T follicular helper cell (primary cell): ENCODE data around the gene ADCY4.

Source experiments
- DNase-seq: peaks from one replicate; pipeline ENCODE4 v3.0.0-alpha.2; 2020; ENCODE audit warnings: low read depth

ADCY4 gene

DNA sequence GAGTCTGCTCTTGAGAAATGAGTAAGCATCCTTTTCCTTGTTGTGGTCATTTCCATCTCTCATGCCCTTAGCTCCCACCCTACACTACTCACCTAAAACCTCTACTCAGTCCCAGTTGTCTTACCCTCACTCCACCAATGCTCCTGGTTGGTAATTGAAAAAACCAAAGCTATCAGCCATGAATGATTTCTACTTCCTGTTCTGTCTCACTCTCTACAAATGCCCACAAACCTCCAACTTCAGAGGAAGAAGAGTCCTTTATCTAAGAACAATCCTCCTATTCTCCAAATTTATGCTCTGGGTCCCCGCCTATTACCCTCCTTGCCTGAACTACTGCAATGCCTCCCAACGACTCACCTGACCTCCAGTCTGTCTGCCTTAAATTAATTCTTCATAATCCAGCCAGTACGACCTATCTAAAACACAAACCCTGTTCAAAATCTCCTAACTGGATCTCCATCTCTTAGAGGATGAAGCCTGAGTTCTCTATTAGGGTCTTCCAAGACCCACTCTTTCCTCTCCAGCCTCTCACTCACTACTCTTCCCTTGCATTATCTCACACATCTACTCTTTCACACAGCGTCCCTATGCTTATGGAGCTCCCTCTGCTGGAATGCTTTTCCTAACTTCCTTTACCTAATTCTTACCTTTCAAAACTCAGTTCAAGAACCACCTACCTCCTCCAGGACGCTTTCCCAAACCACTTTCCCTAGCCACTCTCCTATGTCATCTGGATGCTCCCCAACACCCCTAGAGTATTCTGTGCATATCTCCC is 37.5 kb downstream of the ADCY4 start:
- DNase-seq: no peak

GRCh38 chr14:24296341-24297157 is 38.3 kb downstream of the ADCY4 start:
- DNase-seq: peak; percentile 65

DNA sequence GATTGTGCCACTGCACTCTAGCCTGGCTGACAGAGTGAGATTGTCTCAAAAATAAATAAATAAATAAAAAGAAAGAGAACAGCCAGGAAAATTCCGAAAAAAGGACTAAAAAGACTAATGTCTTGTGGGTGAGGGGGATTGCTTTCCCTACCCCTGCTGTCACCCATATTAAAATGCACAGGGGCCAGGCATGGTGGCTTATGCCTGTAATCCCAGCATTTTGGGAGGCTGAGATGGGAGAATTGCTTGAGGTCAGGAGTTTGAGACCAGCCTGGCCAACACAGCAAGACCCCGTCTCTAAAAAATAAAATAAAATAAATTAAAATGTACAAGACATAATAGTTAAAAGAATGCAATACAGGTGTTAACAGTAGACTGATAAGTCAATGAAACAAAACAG is 41.3 kb downstream of the ADCY4 start:
- no peak for DNase-seq

DNA sequence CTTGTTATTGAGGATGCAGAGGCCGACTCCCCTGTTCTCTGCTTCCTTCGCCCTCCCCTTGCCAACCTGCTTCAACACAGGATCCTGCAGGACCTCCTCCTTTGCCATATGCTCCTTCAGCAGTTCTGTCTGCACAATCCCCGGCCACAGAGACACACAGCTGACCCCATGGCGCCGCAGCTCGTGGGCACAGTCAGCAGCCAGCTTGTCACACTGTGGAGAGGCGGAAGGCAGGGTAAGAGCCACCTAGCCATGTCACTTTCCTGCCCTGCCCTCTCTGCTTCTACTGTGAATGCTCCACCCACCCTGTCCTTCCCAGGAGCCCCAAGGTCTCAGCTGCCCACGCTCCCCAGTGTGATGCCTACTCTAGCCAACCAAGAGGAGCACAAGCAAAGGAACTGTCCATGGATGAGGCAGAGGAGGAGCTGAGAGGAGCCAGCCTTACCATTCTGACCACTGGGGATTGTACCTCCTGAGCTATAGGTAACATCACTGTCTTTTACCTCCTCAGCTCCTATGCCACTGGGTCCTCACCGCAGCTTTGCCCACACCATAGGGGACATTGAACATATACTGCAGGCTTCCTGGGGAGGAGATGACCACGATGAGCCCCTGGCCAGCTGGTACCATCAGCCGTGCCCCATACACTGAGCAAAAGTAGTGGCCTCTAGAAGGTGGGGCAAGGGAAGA is 42.6 kb downstream of the ADCY4 start:
- DNase-seq: no peak

DNA sequence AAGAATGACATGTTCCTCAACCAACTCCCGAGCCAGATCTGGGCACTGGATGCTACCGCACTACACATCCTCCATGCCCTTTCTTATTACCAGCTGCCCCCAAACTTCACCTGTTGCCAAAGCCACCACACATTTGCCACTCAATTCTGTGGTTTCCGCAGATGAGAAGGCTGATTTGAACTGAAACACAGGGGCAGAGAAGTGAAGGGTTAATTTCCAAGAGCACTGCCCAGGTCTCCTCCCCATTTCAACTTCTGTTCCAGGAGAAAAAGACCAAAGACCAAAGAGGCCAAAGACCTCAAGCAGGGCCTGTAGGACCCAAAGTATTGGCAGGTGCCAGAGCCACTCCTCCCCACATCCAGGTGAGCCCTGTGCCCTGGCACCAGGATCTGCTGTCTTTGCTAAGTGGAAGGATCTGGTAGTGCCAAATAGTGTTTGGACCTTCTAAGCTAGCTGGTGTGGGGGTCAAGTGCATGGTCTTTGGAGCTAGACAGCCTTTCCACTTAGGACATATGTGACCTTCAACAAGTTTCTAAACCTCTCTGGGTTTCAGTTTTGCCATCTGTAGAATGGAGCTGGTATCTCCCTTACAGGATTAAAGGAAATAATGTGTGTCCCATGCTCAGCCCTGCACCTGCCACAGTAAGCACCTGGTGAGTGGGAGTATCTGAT is 43.3 kb downstream of the ADCY4 start:
- no peak for DNase-seq

- no peak for DNase-seq
Observed at GRCh38 chr14:24290746-24291145, 44.1 kb downstream of the ADCY4 start.

DNA sequence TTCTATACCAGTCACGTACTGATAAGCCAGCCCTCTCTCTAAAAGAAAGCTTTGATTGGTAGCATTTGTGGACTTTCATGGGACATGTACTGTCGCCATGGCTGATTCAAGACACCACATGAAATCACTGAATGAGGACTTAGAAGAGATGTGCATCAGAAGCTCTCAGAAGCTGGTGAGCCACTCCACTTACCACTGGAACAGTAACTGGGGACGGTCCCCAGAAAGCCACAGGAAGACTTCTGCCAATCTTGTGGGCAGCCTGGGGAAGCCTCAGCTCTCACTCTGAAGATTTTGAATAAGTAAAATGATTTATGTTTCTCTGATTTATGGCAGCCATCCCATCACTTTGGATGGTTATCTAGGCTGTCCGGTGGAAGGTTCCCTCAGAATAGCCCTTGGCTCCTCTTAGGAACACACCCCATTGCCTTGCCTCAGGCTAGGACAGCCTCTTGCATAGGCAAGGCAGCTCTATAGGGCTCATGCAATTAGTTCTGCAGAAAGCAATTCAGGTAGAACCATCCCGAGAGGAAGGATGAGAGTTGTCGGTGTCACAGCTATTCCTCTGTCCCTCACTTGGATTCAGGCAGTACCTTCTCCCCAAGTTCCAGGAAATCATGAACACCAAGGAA is 45.1 kb downstream of the ADCY4 start:
- DNase-seq: no peak

DNA sequence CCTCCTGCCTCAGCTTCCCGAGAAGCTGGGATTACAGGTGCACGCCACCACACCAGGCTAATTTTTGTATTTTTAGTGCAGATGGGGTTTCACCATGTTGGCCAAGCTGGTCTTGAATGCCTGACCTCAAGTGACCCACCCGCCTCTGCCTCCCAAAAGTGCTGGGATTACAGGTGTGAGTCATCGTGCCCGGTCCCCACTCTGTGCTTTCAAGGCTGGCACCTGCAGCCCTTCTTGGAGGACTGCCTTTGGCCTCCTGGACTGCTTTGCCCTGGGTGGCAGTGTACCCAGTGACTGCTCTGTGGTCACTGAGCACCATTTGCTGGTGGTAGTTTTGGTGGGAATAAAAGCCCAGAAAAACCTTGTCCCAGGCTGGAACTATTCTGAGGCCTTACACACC is 47.9 kb downstream of the ADCY4 start:
- no peak for DNase-seq

- no peak for DNase-seq
Observed at GRCh38 chr14:24285351-24285750, 49.5 kb downstream of the ADCY4 start.

DNA sequence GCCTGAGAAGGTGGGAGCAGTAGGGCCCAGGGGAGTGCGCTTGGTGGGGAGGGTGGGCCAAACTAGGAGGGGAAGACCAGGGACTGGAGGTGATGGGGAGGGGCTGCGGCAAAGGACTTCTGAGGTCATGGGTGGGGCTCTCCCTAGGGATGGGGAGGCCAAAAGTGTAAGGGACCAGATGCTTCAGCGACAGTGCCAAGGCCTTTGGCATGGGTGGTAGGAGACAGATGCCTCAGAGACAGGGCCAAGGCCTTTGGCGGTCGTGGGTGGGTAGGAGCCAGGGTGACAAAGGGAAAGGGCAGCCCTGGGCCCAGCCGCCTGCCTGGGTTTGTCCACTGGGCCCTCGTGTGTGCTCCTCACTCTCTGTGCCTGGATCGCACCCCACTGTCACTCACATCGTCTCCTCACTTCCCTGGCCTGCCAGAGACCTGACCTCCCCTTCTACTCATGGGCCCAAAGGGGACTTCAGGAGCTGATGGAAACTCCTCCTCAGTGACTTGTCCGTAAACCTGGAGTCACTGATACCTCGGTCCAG is 50.3 kb downstream of the ADCY4 start:
- DNase-seq: no peak

DNA sequence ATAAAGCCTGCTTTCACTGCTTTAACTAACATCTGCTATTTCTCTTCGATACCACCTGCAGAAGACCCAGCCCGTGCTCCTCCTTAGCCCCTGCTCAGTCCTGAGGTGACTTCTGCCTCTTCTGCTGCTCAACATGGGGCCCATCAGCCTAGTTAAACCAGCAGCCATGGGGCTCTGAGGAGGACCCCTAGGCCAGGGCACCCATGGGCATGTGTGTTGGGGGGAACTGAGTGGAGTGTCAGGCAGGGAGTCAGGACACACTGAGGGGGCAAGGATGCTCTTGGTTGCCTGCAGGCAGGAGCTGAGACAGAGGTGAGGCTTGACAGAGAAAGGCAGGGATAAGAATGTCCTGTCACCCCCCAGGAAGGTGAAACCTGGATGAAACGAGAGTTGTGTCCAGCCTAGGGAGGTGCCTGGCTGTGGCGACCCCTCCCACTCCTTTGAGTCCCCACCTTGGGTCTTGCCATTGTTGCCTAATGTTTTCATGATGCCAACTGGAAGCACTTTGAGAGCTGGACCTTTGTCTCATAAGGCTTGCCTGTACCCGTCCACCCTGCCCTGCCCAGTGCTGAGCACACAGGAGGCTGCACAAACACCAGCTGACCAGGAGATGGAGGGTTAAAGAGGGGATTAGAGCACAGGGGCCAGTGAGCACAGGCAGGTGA is 50.9 kb downstream of the ADCY4 start:
- no peak for DNase-seq

DNA sequence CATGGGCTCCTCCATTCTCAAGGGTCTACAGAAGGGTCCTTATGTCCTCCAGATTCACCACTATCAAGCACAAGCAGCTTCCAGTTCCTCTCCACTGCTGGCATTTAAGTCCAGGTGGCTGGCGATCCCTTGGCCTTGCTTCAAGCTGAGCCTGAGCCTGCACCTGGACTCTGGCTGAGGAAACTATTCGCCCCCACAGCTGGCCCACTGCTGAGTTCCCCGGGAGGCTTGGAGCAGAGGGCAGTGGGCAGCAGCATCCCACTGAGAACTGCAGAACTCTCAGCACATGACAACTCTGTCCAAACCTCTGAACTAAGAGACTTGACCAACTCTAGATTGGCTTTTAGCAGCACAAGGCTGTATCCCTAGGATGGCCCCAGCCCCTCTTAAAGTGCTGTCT is 52.1 kb downstream of the ADCY4 start:
- DNase-seq: no peak

- DNase-seq: no peak
Observed at GRCh38 chr14:24281636-24282035, 53.2 kb downstream of the ADCY4 start.

DNA sequence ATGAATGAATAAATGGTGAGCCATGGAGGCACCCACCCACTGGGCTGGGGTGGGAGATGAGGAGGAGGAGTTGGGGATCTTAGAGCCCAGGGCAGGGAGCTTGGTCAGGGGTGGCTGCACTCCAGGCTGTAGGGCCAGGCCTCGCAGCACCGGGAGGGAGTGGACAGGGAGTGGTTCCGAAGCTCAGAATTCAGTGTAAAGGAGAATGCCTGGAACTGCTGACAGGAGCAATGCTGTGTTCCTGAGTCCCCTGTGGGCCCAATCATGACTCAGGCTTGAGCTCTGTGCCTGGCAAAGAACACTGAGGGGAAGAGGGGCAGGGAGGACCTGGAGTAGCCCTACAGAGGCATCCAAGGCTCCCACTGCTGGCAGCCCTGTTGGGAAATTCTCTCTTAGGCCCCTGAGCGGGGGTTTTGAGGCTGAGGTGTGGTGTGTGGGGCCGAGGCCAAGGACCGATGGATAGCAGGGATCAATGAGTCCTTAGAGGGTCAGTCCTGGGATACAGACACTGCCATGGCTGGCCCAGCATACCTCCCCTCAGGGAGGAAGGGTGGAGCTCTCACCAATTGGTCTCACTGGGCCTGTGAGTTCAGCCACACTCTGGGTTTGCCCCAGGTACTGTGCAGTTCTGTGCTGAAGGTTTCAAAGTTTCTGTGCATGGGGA is 53.9 kb downstream of the ADCY4 start:
- no peak for DNase-seq

- no peak for DNase-seq
Observed at GRCh38 chr14:24279301-24280186, 55.3 kb downstream of the ADCY4 start.

DNA sequence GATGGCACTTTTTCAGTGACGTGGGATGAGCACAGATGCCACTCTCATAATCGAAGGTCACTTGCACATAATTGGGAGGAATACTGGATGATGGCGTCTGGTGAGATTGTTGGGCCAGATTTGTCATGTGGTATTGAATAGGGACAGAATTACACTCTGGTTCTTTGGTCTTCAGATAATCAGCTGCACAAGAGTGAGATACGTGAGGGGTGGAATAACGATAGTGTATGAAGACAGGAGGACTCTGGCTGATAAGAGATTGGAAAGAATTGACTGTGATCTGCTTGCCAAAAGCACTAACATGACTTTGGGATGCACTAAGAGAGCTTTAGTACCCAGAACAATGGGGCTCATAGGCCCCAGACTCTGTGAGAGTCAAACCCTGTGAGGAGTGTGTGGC is 56.4 kb downstream of the ADCY4 start:
- DNase-seq: no peak

DNA sequence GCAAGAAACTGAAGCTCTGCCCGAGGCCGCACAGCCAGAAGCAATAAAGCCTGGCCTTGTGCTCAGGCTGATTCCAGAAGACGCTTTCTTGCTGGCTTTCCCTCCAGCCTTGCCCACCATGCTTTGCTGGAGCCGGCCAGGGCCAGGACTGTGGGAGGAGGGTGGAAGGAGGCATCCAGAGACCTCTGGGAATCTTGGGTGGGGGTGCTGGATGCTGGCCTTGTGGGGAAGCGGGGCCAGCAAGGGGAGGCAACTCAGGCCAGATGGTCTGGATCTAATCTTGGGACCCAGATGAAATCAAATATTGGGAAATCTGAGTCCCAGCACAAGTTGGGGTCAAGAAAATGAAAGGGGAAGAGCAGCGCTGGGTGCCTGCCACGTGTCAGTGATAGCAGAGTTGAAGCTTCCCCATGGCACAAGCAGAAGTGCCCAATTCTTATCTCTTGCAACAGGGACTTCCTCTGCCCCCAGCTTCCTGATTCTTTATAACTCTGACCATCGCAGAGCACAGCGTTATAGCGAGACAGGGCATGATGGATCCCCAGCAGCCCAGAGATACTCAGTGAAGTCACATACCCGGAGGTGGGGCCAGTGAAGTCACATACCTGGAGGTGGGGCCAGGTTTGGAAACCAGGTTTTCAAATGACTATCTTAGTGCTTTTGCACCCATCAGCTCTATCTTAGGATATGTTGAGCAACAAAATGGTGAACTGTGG is 57.1 kb downstream of the ADCY4 start:
- DNase-seq: no peak

DNA sequence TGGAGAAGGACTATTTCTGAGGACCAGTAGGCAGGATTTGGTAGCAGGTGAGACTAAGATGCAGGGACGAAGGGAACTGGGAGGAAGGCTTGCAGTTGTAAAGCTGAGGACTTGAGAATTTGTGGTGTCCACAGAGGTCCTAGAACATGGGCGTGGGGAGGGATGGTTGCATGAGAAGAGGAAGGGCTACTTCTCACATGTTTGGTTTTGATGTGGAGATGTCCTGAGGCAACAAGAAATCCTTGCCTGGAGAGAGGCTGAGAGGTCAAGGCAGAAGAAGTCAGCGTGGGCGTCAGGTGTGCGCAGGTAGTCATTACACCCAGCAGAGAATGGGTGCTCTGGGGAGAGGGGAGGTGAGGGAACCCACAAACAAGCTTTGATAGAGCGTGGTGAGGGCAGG is 57.8 kb downstream of the ADCY4 start:
- no peak for DNase-seq

DNA sequence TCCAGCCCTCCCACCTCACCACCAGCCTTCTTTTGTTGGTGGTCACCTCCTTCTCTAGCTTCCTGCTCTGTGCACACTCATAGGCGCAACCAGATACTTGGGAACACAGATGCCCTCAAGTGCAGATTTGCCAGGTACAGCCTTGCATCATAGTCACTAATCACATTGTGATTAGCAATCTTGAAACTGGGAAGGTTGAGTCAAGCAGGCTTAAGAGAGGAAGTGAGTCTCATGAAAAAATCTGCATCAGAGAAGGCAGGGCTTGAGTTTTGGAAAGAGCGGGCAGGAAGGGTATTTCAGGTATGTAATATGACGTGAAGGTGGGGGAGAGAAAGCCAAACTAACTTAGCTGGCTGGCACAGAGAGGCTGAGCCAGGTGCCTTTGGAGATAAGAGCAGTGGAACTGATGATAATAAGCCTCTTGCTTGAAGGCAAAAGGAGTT is 60.7 kb downstream of the ADCY4 start:
- peak; percentile 37 for DNase-seq
